K562 (cell line): ENCODE results near the gene PXN. TPM values are rescaled to one million over a fixed set of nuclear protein-coding genes. Genes with fewer than 3 reads are reported as not detected.

ENCODE experiments used
- ASH1L ChIP-seq: fragments of 450-650 bp; IDR thresholded peaks from 2 replicates; pipeline ENCODE4 v1.6.1; 2018; ENCODE audit warnings: borderline replicate concordance, mild to moderate bottlenecking, low read depth; ENCODE audit not compliant: partially characterized antibody
- DNMT1 ChIP-seq: fragments of 450-650 bp; IDR thresholded peaks from 2 replicates; pipeline ENCODE4 v1.6.1; 2016; ENCODE audit warnings: antibody characterized with exemption, mild to moderate bottlenecking
- GABPB1 ChIP-seq: sonication (generic); formaldehyde crosslinking; IDR thresholded peaks from 2 replicates; pipeline ENCODE4 v1.8.0; 2022; ENCODE audit warnings: mild to moderate bottlenecking, missing genetic modification reagents
- IRF2 ChIP-seq: sonication (generic); formaldehyde crosslinking; IDR thresholded peaks from 2 replicates; pipeline ENCODE4 v1.8.1; 2022; ENCODE audit warnings: mild to moderate bottlenecking, missing genetic modification reagents
- KAT2B ChIP-seq: IDR thresholded peaks from one replicate; pipeline ENCODE4 v1.6.1; 2012; ENCODE audit warnings: low read depth, mild to moderate bottlenecking, control low read depth, inconsistent platforms, low read length, moderate library complexity
- RB1 ChIP-seq: fragments of 450-650 bp; IDR thresholded peaks from 2 replicates; pipeline ENCODE4 v1.6.1; 2017; ENCODE audit warnings: low read depth, mild to moderate bottlenecking
- STAG1 ChIP-seq: sonication (generic); formaldehyde crosslinking; IDR thresholded peaks from 2 replicates; pipeline ENCODE4 v1.5.0; 2020; ENCODE audit warnings: missing genetic modification reagents, borderline replicate concordance
- ZBTB17 ChIP-seq: fragments of 450-650 bp; formaldehyde crosslinking; IDR thresholded peaks from 2 replicates; pipeline ENCODE4 v1.4.0; 2020; ENCODE audit warnings: mild to moderate bottlenecking
- ZFP36 ChIP-seq: fragments of 150-350 bp; IDR thresholded peaks from 2 replicates; pipeline ENCODE4 v1.6.1; 2018; ENCODE audit warnings: low read length, low read depth; ENCODE audit not compliant: partially characterized antibody
- ZNF263 ChIP-seq: sonication (generic); formaldehyde crosslinking; IDR thresholded peaks from 2 replicates; pipeline ENCODE4 v1.8.0; 2022; ENCODE audit warnings: mild to moderate bottlenecking, missing genetic modification reagents, borderline replicate concordance
- ZNF75A ChIP-seq: fragments of 450-650 bp; formaldehyde crosslinking; IDR thresholded peaks from 2 replicates; pipeline ENCODE4 v1.4.0; 2020; ENCODE audit warnings: mild to moderate bottlenecking
- polyA plus RNA-seq, 8 experiments: library from polyadenylated mRNA; depleted of rRNA in 4 of 8; stranded (reverse) in 5 of 8; unstranded in 3 of 8; fragments of >200 nt; fragmentation: Nextera tagmentation in 2 of 8; fragmentation: Illumina TruSeq in 1 of 8; extraction: Ambion mirVana in 2 of 8; extraction: Trizol in 1 of 8; gene quantifications; 2 replicates each; pipeline versions ENCODE4 v1.2.1 to v1.2.3, GENCODE V29; 2011 to 2014; ENCODE audit warnings: inconsistent platforms in 1 of 8, missing spikeins in 1 of 8
- total RNA-seq, 7 experiments: library from RNA; depleted of rRNA in 6 of 7; stranded (reverse); fragments of >200 nt in 6 of 7; fragmentation: Illumina TruSeq in 2 of 7; extraction: Trizol in 2 of 7; gene quantifications; 2 replicates each; pipeline versions ENCODE4 v1.2.1 to v1.2.3, GENCODE V29; 2011 to 2021; ENCODE audit warnings: low replicate concordance in 1 of 7
- TF ChIP-seq, protein P1 (sequence below): fragments of 250-450 bp; sonication (Bioruptor Pico); IDR thresholded peaks from 2 replicates; pipeline ENCODE4 v1.8.0; 2022; ENCODE audit warnings: moderate library complexity, mild to moderate bottlenecking, inconsistent platforms
- TF ChIP-seq, protein P2 (sequence below): fragments of 450-650 bp; IDR thresholded peaks from one replicate; pipeline ENCODE4 v1.6.1; 2018; ENCODE audit warnings: mild to moderate bottlenecking, moderate library complexity; ENCODE audit not compliant: partially characterized antibody
- TF ChIP-seq, protein P3 (sequence below): fragments of 450-650 bp; IDR thresholded peaks from 2 replicates; pipeline ENCODE4 v1.7.0; 2016; ENCODE audit warnings: borderline replicate concordance
- TF ChIP-seq, protein P4 (sequence below), 3 experiments: IDR thresholded peaks in 2 of 3; conservative IDR thresholded peaks in 1 of 3; 2 replicates each; pipeline ENCODE4 v1.5.1; 2011 to 2012; ENCODE audit warnings: low read length in 3 of 3, mild to moderate bottlenecking in 3 of 3, control low read depth in 2 of 3, improper control_type of control experiment in 1 of 3, inconsistent platforms in 1 of 3, low read depth in 1 of 3, mixed read lengths in 1 of 3, moderate library complexity in 1 of 3; ENCODE audit not compliant: insufficient read depth in 2 of 3
- TF ChIP-seq, protein P5 (sequence below): fragments of 450-650 bp; formaldehyde crosslinking; IDR thresholded peaks from 2 replicates; pipeline ENCODE4 v1.4.0; 2020; ENCODE audit warnings: mild to moderate bottlenecking, moderate library complexity

The PXN gene
- total and polyA plus RNA-seq, 9 of the 15 experiments (the other 6 are each of a cell fraction or from before 2014, with no cell fraction given) = 4.0 to 74.1 (median 18.6) TPM

DNA sequence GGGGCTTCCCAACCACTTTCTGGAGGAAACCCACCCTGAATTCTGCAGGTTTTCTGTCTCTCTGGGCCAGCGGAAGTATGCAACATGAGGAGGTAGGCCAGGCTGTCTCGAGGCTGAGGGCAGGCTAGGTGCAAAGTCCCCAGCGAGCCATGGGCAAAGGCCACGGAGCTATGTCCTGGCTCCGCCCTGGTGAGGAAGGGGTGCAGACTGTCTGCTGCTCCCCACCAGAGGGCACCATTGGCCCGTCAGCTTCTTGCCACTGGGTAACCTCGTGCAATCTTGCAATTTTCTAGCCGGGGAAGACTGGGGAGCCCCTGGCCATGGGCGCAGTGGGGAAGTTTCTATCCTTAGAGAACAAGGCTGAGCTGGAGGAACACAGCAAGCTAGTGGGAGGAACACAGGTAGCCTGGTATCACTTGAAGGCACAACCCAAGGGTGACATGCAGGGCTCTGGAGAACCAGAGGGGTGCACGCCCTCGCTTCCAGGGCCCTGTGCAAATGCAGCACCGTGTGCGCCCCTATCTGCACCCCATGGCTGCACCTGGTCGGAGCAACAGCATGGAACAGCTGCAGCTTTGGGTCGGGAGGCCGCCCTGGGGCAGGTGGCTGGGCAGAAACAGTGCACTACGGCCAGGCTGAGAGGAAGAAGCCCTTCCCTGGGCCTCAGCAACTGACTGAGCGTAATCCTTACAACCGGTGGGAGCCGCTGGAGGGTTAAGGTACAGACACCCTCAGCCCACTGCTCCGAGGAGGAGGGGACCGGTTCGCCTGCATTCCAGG lies 37.0 kb downstream of the PXN start (continued):
- TF ChIP-seq, protein P1, sequence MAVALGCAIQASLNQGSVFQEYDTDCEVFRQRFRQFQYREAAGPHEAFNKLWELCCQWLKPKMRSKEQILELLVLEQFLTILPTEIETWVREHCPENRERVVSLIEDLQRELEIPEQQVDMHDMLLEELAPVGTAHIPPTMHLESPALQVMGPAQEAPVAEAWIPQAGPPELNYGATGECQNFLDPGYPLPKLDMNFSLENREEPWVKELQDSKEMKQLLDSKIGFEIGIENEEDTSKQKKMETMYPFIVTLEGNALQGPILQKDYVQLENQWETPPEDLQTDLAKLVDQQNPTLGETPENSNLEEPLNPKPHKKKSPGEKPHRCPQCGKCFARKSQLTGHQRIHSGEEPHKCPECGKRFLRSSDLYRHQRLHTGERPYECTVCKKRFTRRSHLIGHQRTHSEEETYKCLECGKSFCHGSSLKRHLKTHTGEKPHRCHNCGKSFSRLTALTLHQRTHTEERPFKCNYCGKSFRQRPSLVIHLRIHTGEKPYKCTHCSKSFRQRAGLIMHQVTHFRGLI = 0 out of 2 replicates have a peak, but pooled peaks have one; percentile 5
- TF ChIP-seq, protein P2, sequence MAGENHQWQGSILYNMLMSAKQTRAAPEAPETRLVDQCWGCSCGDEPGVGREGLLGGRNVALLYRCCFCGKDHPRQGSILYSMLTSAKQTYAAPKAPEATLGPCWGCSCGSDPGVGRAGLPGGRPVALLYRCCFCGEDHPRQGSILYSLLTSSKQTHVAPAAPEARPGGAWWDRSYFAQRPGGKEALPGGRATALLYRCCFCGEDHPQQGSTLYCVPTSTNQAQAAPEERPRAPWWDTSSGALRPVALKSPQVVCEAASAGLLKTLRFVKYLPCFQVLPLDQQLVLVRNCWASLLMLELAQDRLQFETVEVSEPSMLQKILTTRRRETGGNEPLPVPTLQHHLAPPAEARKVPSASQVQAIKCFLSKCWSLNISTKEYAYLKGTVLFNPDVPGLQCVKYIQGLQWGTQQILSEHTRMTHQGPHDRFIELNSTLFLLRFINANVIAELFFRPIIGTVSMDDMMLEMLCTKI = no peak
- TF ChIP-seq ZFP36 (no peak), DNMT1 (0 out of 2 replicates have a peak, but pooled peaks have one; percentile 52), ZNF75A (CRISPR knock-in tag) (no peak), KAT2B (no peak), IRF2 (CRISPR knock-in tag) (no peak), ZBTB17 (CRISPR knock-in tag) (peak; percentile 51; the same call in 1 of the 2 replicates), RB1 (peak; percentile 79), GABPB1 (CRISPR knock-in tag) (0 out of 2 replicates have a peak, but pooled peaks have one; percentile 37), STAG1 (peak; percentile 88), ZNF263 (CRISPR knock-in tag) (peak; percentile 61; the same call in 1 of the 2 replicates), ASH1L (no peak)
- TF ChIP-seq, protein P3, sequence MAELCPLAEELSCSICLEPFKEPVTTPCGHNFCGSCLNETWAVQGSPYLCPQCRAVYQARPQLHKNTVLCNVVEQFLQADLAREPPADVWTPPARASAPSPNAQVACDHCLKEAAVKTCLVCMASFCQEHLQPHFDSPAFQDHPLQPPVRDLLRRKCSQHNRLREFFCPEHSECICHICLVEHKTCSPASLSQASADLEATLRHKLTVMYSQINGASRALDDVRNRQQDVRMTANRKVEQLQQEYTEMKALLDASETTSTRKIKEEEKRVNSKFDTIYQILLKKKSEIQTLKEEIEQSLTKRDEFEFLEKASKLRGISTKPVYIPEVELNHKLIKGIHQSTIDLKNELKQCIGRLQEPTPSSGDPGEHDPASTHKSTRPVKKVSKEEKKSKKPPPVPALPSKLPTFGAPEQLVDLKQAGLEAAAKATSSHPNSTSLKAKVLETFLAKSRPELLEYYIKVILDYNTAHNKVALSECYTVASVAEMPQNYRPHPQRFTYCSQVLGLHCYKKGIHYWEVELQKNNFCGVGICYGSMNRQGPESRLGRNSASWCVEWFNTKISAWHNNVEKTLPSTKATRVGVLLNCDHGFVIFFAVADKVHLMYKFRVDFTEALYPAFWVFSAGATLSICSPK = no peak
- TF ChIP-seq, protein P4, sequence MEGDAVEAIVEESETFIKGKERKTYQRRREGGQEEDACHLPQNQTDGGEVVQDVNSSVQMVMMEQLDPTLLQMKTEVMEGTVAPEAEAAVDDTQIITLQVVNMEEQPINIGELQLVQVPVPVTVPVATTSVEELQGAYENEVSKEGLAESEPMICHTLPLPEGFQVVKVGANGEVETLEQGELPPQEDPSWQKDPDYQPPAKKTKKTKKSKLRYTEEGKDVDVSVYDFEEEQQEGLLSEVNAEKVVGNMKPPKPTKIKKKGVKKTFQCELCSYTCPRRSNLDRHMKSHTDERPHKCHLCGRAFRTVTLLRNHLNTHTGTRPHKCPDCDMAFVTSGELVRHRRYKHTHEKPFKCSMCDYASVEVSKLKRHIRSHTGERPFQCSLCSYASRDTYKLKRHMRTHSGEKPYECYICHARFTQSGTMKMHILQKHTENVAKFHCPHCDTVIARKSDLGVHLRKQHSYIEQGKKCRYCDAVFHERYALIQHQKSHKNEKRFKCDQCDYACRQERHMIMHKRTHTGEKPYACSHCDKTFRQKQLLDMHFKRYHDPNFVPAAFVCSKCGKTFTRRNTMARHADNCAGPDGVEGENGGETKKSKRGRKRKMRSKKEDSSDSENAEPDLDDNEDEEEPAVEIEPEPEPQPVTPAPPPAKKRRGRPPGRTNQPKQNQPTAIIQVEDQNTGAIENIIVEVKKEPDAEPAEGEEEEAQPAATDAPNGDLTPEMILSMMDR (IDR thresholded peaks at IDR 0.05 in 2 of 3, conservative IDR thresholded peaks at IDR 0.05 in 1 of 3; ENCODE audit: insufficient read depth in 2 of 3, low read depth in 1 of 3, low read length in 3 of 3) = peak; percentile 95 to 96 (median 95)
- TF ChIP-seq, protein P5, sequence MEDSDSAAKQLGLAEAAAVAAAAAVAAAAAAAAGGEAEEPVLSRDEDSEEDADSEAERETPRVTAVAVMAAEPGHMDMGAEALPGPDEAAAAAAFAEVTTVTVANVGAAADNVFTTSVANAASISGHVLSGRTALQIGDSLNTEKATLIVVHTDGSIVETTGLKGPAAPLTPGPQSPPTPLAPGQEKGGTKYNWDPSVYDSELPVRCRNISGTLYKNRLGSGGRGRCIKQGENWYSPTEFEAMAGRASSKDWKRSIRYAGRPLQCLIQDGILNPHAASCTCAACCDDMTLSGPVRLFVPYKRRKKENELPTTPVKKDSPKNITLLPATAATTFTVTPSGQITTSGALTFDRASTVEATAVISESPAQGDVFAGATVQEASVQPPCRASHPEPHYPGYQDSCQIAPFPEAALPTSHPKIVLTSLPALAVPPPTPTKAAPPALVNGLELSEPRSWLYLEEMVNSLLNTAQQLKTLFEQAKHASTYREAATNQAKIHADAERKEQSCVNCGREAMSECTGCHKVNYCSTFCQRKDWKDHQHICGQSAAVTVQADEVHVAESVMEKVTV (CRISPR knock-in tag) = peak; percentile 98
